IPS-15b (cell line): ENCODE data around the gene SLC22A15.

Experiments used
- H3K27me3 ChIP-seq: one replicate; pipeline ENCODE4 v1.6.1; 2013; ENCODE audit warnings: low read length; ENCODE audit not compliant: control insufficient read depth, insufficient read depth
- H3K36me3 ChIP-seq: one replicate; pipeline ENCODE4 v1.6.1; 2013; ENCODE audit warnings: low read length; ENCODE audit not compliant: control insufficient read depth, insufficient read depth
- H3K4me1 ChIP-seq: one replicate; pipeline ENCODE4 v1.6.1; 2013; ENCODE audit warnings: mild to moderate bottlenecking, low read length; ENCODE audit not compliant: control insufficient read depth, insufficient read depth
- H3K4me3 ChIP-seq: one replicate; pipeline ENCODE4 v1.5.1; 2013; ENCODE audit warnings: low read depth, low read length
- H3K9ac ChIP-seq: one replicate; pipeline ENCODE4 v1.6.1; 2013; ENCODE audit warnings: low read depth, mild to moderate bottlenecking, low read length
- H3K9me3 ChIP-seq: one replicate; pipeline ENCODE4 v1.6.1; 2013; ENCODE audit warnings: mild to moderate bottlenecking, low read length; ENCODE audit not compliant: control insufficient read depth, insufficient read depth

SLC22A15 gene

GRCh38 chr1:116012716-116013115 lies 36.4 kb downstream of the SLC22A15 start:
- no peaks in the 10 kb centered on the region for H3K27me3 ChIP-seq
- no peak overlapping the region for H3K4me3 ChIP-seq
- H3K36me3 ChIP-seq = no peaks in the 10 kb centered on the region
- no peaks in the 10 kb centered on the region for H3K9me3 ChIP-seq
- no peak overlapping the region for H3K9ac ChIP-seq
- no peaks in the 10 kb centered on the region for H3K4me1 ChIP-seq

GRCh38 chr1:116015679-116016078 lies 39.4 kb downstream of the SLC22A15 start:
- Histone ChIP-seq H3K4me3 (no peak overlapping the region), H3K9me3 (no peaks in the 10 kb centered on the region), H3K4me1 (no peaks in the 10 kb centered on the region), H3K36me3 (no peaks in the 10 kb centered on the region), H3K9ac (no peak overlapping the region), H3K27me3 (no peaks in the 10 kb centered on the region)

GRCh38 chr1:116018007-116018406 lies 41.7 kb downstream of the SLC22A15 start:
- Histone ChIP-seq H3K4me3 (no peak overlapping the region), H3K4me1 (no peaks in the 10 kb centered on the region), H3K9ac (no peak overlapping the region), H3K9me3 (no peaks in the 10 kb centered on the region), H3K36me3 (no peaks in the 10 kb centered on the region), H3K27me3 (no peaks in the 10 kb centered on the region)

GRCh38 chr1:116019653-116020253 lies 43.4 kb downstream of the SLC22A15 start:
- Histone ChIP-seq H3K9ac (no peak overlapping the region), H3K27me3 (no peaks in the 10 kb centered on the region), H3K36me3 (no peaks in the 10 kb centered on the region), H3K4me1 (no peaks in the 10 kb centered on the region), H3K4me3 (no peak overlapping the region), H3K9me3 (no peaks in the 10 kb centered on the region)

GRCh38 chr1:116020668-116021272 lies 44.5 kb downstream of the SLC22A15 start:
- no peaks in the 10 kb centered on the region for H3K9me3 ChIP-seq
- no peak overlapping the region for H3K9ac ChIP-seq
- H3K36me3 ChIP-seq = no peaks in the 10 kb centered on the region
- no peaks in the 10 kb centered on the region for H3K4me1 ChIP-seq
- no peaks in the 10 kb centered on the region for H3K27me3 ChIP-seq
- no peak overlapping the region for H3K4me3 ChIP-seq

- no peak overlapping the region for H3K4me3 ChIP-seq
- H3K4me1 ChIP-seq = no peaks in the 10 kb centered on the region
- no peak overlapping the region for H3K9ac ChIP-seq
- no peaks in the 10 kb centered on the region for H3K27me3 ChIP-seq
- no peaks in the 10 kb centered on the region for H3K9me3 ChIP-seq
- H3K36me3 ChIP-seq = no peaks in the 10 kb centered on the region
Observed at GRCh38 chr1:116024626-116025025, 48.3 kb downstream of the SLC22A15 start.

- no peaks in the 10 kb centered on the region for H3K9me3 ChIP-seq
- no peak overlapping the region for H3K4me3 ChIP-seq
- no peaks in the 10 kb centered on the region for H3K4me1 ChIP-seq
- H3K27me3 ChIP-seq = no peaks in the 10 kb centered on the region
- no peaks in the 10 kb centered on the region for H3K36me3 ChIP-seq
- H3K9ac ChIP-seq = no peak overlapping the region
Observed at GRCh38 chr1:116026631-116027030, 50.3 kb downstream of the SLC22A15 start.

GRCh38 chr1:116031302-116031835 lies 55.1 kb downstream of the SLC22A15 start:
- Histone ChIP-seq H3K36me3 (no peaks in the 10 kb centered on the region), H3K27me3 (no peaks in the 10 kb centered on the region), H3K4me1 (no peaks in the 10 kb centered on the region), H3K9ac (no peak overlapping the region), H3K4me3 (no peak overlapping the region), H3K9me3 (no peaks in the 10 kb centered on the region)

- Histone ChIP-seq H3K27me3 (no peaks in the 10 kb centered on the region), H3K9me3 (no peaks in the 10 kb centered on the region), H3K4me3 (no peak overlapping the region), H3K36me3 (no peaks in the 10 kb centered on the region), H3K4me1 (no peaks in the 10 kb centered on the region), H3K9ac (no peak overlapping the region)
Observed at GRCh38 chr1:116033322-116033721, 57.0 kb downstream of the SLC22A15 start.

- no peak overlapping the region for H3K9ac ChIP-seq
- H3K36me3 ChIP-seq = no peaks in the 10 kb centered on the region
- H3K4me3 ChIP-seq = no peak overlapping the region
- H3K9me3 ChIP-seq = no peaks in the 10 kb centered on the region
- H3K27me3 ChIP-seq = no peaks in the 10 kb centered on the region
- no peaks in the 10 kb centered on the region for H3K4me1 ChIP-seq
Observed at GRCh38 chr1:116036255-116036654, 59.9 kb downstream of the SLC22A15 start.

GRCh38 chr1:116038679-116039078 lies 62.4 kb downstream of the SLC22A15 start:
- no peak overlapping the region for H3K9ac ChIP-seq
- no peaks in the 10 kb centered on the region for H3K36me3 ChIP-seq
- H3K4me1 ChIP-seq = no peaks in the 10 kb centered on the region
- H3K27me3 ChIP-seq = no peaks in the 10 kb centered on the region
- H3K4me3 ChIP-seq = no peak overlapping the region
- H3K9me3 ChIP-seq = no peaks in the 10 kb centered on the region

GRCh38 chr1:116044071-116044470 lies 67.8 kb downstream of the SLC22A15 start:
- Histone ChIP-seq H3K9ac (no peak overlapping the region), H3K27me3 (no peaks in the 10 kb centered on the region), H3K36me3 (peaks cover 3% of the 10 kb centered on the region), H3K9me3 (no peaks in the 10 kb centered on the region), H3K4me1 (no peaks in the 10 kb centered on the region), H3K4me3 (no peak overlapping the region)
